DND-41 (cell line): ENCODE results near the gene KCND3.

Source experiments
- CTCF ChIP-seq: IDR thresholded peaks from 2 replicates; pipeline ENCODE4 v1.5.1; 2012; ENCODE audit warnings: borderline replicate concordance, low read length, moderate library complexity, mild to moderate bottlenecking; ENCODE audit not compliant: poor library complexity, severe bottlenecking; ENCODE audit errors: extremely low read depth
- EZH2 ChIP-seq: IDR thresholded peaks from 3 replicates; pipeline ENCODE4 v1.6.1; 2012; ENCODE audit warnings: borderline replicate concordance, low read depth, mild to moderate bottlenecking, moderate library complexity, low read length, inconsistent platforms; ENCODE audit not compliant: severe bottlenecking

GRCh38 chr1:111749628-111750027 is 239.8 kb downstream of the KCND3 start:
- no peak for TF ChIP-seq CTCF
- no peak for TF ChIP-seq EZH2
